Prostate gland (tissue), 2 donors: ENCODE measurements around the gene IL1RAPL2.

ENCODE experiments used
- POLR2A ChIP-seq: fragments of 450-650 bp; IDR thresholded peaks from one replicate; pipeline ENCODE4 v1.6.1; 2016; ENCODE audit warnings: antibody characterized with exemption, mild to moderate bottlenecking
- POLR2AphosphoS5 ChIP-seq: sonication (generic); formaldehyde crosslinking; IDR thresholded peaks from one replicate; pipeline ENCODE4 v1.6.1; 2017; ENCODE audit warnings: antibody characterized with exemption
- TF ChIP-seq, protein P1 (sequence below), 4 experiments: fragments of 200-600 bp in 2 of 4; fragments of 450-650 bp in 2 of 4; sonication (generic) in 2 of 4; IDR thresholded peaks; 1 replicate in 3 of 4; 2 replicates in 1 of 4; pipeline ENCODE4 v1.5.1; 2016 to 2019; ENCODE audit warnings: antibody characterized with exemption in 4 of 4, mild to moderate bottlenecking in 2 of 4, moderate library complexity in 2 of 4

DNA sequence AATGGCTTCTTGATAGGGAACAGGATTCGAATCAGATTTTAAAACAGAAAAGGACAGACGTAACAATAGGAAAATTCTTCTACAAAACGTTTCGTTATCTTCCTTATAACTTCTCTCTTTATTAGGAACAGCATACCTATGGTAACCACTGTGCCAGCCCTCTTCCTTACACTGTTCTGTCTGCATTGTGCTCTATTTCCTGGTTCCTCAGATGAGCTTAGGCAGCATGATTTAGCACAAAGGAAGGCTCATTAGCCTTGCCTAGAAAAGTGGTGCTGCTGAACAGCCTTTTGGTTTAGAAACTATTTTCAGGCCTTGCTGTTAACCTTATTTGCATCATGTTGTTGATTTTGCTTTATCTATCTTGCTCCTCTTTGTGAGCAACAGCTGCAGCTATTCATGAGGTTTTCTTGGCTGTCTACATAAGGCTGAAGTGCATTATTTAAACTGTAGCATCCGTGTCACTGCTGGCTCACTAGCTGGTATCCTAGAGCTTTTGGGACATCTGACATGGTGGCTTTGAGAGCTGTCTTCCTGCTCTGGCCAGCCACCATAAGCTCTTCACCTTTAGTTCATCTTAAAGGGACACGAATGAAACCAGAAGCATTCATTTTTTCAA is 1186.4 kb downstream of the IL1RAPL2 start:
- TF ChIP-seq, protein P1, sequence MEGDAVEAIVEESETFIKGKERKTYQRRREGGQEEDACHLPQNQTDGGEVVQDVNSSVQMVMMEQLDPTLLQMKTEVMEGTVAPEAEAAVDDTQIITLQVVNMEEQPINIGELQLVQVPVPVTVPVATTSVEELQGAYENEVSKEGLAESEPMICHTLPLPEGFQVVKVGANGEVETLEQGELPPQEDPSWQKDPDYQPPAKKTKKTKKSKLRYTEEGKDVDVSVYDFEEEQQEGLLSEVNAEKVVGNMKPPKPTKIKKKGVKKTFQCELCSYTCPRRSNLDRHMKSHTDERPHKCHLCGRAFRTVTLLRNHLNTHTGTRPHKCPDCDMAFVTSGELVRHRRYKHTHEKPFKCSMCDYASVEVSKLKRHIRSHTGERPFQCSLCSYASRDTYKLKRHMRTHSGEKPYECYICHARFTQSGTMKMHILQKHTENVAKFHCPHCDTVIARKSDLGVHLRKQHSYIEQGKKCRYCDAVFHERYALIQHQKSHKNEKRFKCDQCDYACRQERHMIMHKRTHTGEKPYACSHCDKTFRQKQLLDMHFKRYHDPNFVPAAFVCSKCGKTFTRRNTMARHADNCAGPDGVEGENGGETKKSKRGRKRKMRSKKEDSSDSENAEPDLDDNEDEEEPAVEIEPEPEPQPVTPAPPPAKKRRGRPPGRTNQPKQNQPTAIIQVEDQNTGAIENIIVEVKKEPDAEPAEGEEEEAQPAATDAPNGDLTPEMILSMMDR (IDR thresholded peaks at IDR 0.05), result no peak
- TF ChIP-seq POLR2AphosphoS5 (no peak), POLR2A (no peak)
